SU-DHL-6 (cell line): ENCODE measurements around the gene PRSS2.
"Not testable (repeated sequence)": the region's sequence is repeated elsewhere in the genome, so short reads cannot be mapped to it uniquely, and the experiment has no call there.

Experiments used
- CTCF ChIP-seq: fragments of 200-600 bp; sonication (generic); IDR thresholded peaks from one replicate; pipeline ENCODE4 v1.5.1; 2017; ENCODE audit warnings: antibody characterized with exemption, mild to moderate bottlenecking, low read length, moderate library complexity; ENCODE audit not compliant: insufficient read depth, poor library complexity, severe bottlenecking
- EZH2phosphoT487 ChIP-seq: fragments of 200-600 bp; sonication (generic), shearing (Covaris generic); conservative IDR thresholded peaks from 2 replicates; pipeline ENCODE4 v1.6.1; 2018; ENCODE audit warnings: mild to moderate bottlenecking, antibody characterized with exemption, low read length, moderate library complexity, mixed read lengths

- not testable (repeated sequence) for TF ChIP-seq CTCF, EZH2phosphoT487
Measured at GRCh38 chr7:142775351-142776115, 4.8 kb downstream of the PRSS2 start.
